Neural cell (in vitro differentiated cells): ENCODE data around the gene SLC38A9. TPM values are rescaled to one million over a fixed set of nuclear protein-coding genes. Genes with fewer than 3 reads are reported as not detected.

ENCODE experiments used
- H2AFZ ChIP-seq: fragments of 200-600, 300-800 bp; sonication (generic), shearing (Covaris generic); 2 replicates; pipeline ENCODE4 v1.6.0; 2014; ENCODE audit warnings: low read depth, mild to moderate bottlenecking, antibody characterized with exemption, low read length, moderate library complexity
- H3F3A ChIP-seq: fragments of 200-600 bp; shearing (Covaris generic); 2 replicates; pipeline ENCODE4 v1.6.1; 2016; ENCODE audit warnings: mild to moderate bottlenecking, moderate library complexity, mixed read lengths, antibody characterized with exemption, low read length; ENCODE audit not compliant: insufficient read depth, poor library complexity, severe bottlenecking
- H3K27ac ChIP-seq: fragments of 200-600, 300-800 bp; sonication (generic), shearing (Covaris generic); 2 replicates; pipeline ENCODE4 v1.5.1; 2014; ENCODE audit warnings: mild to moderate bottlenecking, low read length, moderate library complexity
- H3K27me3 ChIP-seq: fragments of 300-800, 200-600 bp; sonication (generic), shearing (Covaris generic); 2 replicates; pipeline ENCODE4 v1.6.0; 2014; ENCODE audit warnings: mild to moderate bottlenecking, low read depth, low read length, moderate library complexity; ENCODE audit not compliant: insufficient read depth
- H3K36me3 ChIP-seq: fragments of 300-800, 200-600 bp; sonication (generic), shearing (Covaris generic); 2 replicates; pipeline ENCODE4 v1.5.1; 2014; ENCODE audit warnings: mild to moderate bottlenecking, antibody characterized with exemption, low read length, moderate library complexity; ENCODE audit not compliant: insufficient read depth
- H3K4me2 ChIP-seq: fragments of 300-800, 200-600 bp; sonication (generic), shearing (Covaris generic); 2 replicates; pipeline ENCODE4 v1.6.0; 2014; ENCODE audit warnings: mild to moderate bottlenecking, low read length
- H3K4me3 ChIP-seq: fragments of 300-800, 200-600 bp; sonication (generic), shearing (Covaris generic); 2 replicates; pipeline ENCODE4 v1.5.1; 2014; ENCODE audit warnings: mild to moderate bottlenecking, low read length, moderate library complexity
- H3K79me2 ChIP-seq: fragments of 200-600 bp; shearing (Covaris generic); replicated peaks from 2 replicates; pipeline ENCODE4 v1.6.0; 2014; ENCODE audit warnings: mild to moderate bottlenecking, low read length, moderate library complexity; ENCODE audit not compliant: insufficient read depth
- H3K9ac ChIP-seq: fragments of 300-800, 200-600 bp; sonication (generic), shearing (Covaris generic); 2 replicates; pipeline ENCODE4 v1.6.1; 2016; ENCODE audit warnings: mild to moderate bottlenecking, low read length, mixed read lengths
- H3K9me2 ChIP-seq: fragments of 200-600 bp; shearing (Covaris generic); 2 replicates; pipeline ENCODE4 v1.6.1; 2016; ENCODE audit warnings: mild to moderate bottlenecking, low read length, mixed read lengths; ENCODE audit not compliant: insufficient read depth
- H3K9me3 ChIP-seq: fragments of 200-600, 300-800 bp; sonication (generic), shearing (Covaris generic); 2 replicates; pipeline ENCODE4 v1.6.1; 2016; ENCODE audit warnings: mild to moderate bottlenecking, mixed run types, low read length, moderate library complexity, mixed read lengths
- H4K20me1 ChIP-seq: fragments of 200-600 bp; shearing (Covaris generic); 2 replicates; pipeline ENCODE4 v1.6.1; 2016; ENCODE audit warnings: mild to moderate bottlenecking, mixed run types; ENCODE audit not compliant: insufficient read depth
- EP300 ChIP-seq: fragments of 450-650 bp; conservative IDR thresholded peaks from 2 replicates; pipeline ENCODE4 v1.6.1; 2014; ENCODE audit warnings: antibody characterized with exemption, mild to moderate bottlenecking, moderate library complexity; ENCODE audit not compliant: poor library complexity, severe bottlenecking
- EZH2 ChIP-seq: fragments of 200-600, 300-800 bp; shearing (Covaris generic), sonication (generic); IDR thresholded peaks from 2 replicates; pipeline ENCODE4 v1.6.1; 2014; ENCODE audit warnings: antibody characterized with exemption, low read length, borderline replicate concordance, mild to moderate bottlenecking; ENCODE audit not compliant: insufficient read depth, poor library complexity, severe bottlenecking
- MXI1 ChIP-seq: fragments of 450-650 bp; conservative IDR thresholded peaks from 2 replicates; pipeline ENCODE4 v1.6.1; 2014; ENCODE audit warnings: antibody characterized with exemption, mild to moderate bottlenecking; ENCODE audit not compliant: poor library complexity, severe bottlenecking
- POLR2AphosphoS5 ChIP-seq: IDR thresholded peaks from 2 replicates; pipeline ENCODE4 v1.6.1; 2012
- RAD21 ChIP-seq: fragments of 450-650 bp; conservative IDR thresholded peaks from 2 replicates; pipeline ENCODE4 v1.6.1; 2014; ENCODE audit warnings: antibody characterized with exemption, mild to moderate bottlenecking, moderate library complexity
- SMC3 ChIP-seq: fragments of 450-650 bp; conservative IDR thresholded peaks from 2 replicates; pipeline ENCODE4 v1.6.1; 2014; ENCODE audit warnings: antibody characterized with exemption, mild to moderate bottlenecking, moderate library complexity; ENCODE audit not compliant: poor library complexity
- TAF1 ChIP-seq: IDR thresholded peaks from 2 replicates; pipeline ENCODE4 v1.6.1; 2012; ENCODE audit warnings: low read depth
- polyA plus RNA-seq: library from polyadenylated mRNA; depleted of rRNA; stranded (reverse); fragments of >200 nt; gene quantifications from 2 replicates; pipeline ENCODE4 v1.2.3, GENCODE V29; 2014
- TF ChIP-seq, protein P1 (sequence below): IDR thresholded peaks from 2 replicates; pipeline ENCODE4 v1.6.1; 2012; ENCODE audit warnings: borderline replicate concordance
- TF ChIP-seq, protein P2 (sequence below): fragments of 450-650 bp; IDR thresholded peaks from 2 replicates; pipeline ENCODE4 v1.5.1; 2014; ENCODE audit warnings: antibody characterized with exemption, mild to moderate bottlenecking, moderate library complexity; ENCODE audit not compliant: poor library complexity, severe bottlenecking

SLC38A9 gene
- polyA plus RNA-seq, 1 donor from 2014 or later: 44.5 TPM

DNA sequence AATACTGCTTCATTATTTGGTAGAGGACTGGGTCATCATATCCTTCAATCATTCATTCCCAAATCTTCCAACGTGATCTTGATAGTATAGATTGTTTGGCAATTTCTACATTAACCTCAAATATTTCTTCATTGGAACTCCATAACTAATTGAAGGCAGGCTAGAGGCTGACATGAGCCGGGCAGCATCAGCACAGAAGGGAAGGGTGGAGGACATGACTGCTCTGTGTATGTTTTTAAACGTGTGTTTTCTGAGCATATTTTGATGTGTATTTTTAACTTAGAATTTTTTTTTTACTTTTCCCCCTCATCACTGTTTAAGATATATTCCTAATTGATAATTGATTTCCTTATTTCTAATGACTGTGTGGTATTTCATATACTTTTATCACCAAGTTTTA is 38.4 kb upstream of the SLC38A9 start:
- Histone ChIP-seq H3K4me2 (no peak overlapping the region), H2AFZ (no peak overlapping the region), H3K36me3 (no peaks in the 10 kb centered on the region), H3K27ac (no peak overlapping the region), H3K9me3 (no peaks in the 10 kb centered on the region), H3K9ac (no peak overlapping the region), H3K79me2 (no peaks in the 10 kb centered on the region), H3K9me2 (no peaks in the 10 kb centered on the region), H3K4me3 (no peak overlapping the region), H3F3A (no peaks in the 10 kb centered on the region), H3K27me3 (no peaks in the 10 kb centered on the region), H4K20me1 (no peaks in the 10 kb centered on the region)
- TF ChIP-seq SMC3: no peak
- TF ChIP-seq MXI1: no peak
- no peak for TF ChIP-seq EP300
- TF ChIP-seq POLR2AphosphoS5: no peak
- TF ChIP-seq, protein P1, sequence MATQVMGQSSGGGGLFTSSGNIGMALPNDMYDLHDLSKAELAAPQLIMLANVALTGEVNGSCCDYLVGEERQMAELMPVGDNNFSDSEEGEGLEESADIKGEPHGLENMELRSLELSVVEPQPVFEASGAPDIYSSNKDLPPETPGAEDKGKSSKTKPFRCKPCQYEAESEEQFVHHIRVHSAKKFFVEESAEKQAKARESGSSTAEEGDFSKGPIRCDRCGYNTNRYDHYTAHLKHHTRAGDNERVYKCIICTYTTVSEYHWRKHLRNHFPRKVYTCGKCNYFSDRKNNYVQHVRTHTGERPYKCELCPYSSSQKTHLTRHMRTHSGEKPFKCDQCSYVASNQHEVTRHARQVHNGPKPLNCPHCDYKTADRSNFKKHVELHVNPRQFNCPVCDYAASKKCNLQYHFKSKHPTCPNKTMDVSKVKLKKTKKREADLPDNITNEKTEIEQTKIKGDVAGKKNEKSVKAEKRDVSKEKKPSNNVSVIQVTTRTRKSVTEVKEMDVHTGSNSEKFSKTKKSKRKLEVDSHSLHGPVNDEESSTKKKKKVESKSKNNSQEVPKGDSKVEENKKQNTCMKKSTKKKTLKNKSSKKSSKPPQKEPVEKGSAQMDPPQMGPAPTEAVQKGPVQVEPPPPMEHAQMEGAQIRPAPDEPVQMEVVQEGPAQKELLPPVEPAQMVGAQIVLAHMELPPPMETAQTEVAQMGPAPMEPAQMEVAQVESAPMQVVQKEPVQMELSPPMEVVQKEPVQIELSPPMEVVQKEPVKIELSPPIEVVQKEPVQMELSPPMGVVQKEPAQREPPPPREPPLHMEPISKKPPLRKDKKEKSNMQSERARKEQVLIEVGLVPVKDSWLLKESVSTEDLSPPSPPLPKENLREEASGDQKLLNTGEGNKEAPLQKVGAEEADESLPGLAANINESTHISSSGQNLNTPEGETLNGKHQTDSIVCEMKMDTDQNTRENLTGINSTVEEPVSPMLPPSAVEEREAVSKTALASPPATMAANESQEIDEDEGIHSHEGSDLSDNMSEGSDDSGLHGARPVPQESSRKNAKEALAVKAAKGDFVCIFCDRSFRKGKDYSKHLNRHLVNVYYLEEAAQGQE: no peak
- no peak for TF ChIP-seq RAD21
- no peak for TF ChIP-seq TAF1
- TF ChIP-seq, protein P2, sequence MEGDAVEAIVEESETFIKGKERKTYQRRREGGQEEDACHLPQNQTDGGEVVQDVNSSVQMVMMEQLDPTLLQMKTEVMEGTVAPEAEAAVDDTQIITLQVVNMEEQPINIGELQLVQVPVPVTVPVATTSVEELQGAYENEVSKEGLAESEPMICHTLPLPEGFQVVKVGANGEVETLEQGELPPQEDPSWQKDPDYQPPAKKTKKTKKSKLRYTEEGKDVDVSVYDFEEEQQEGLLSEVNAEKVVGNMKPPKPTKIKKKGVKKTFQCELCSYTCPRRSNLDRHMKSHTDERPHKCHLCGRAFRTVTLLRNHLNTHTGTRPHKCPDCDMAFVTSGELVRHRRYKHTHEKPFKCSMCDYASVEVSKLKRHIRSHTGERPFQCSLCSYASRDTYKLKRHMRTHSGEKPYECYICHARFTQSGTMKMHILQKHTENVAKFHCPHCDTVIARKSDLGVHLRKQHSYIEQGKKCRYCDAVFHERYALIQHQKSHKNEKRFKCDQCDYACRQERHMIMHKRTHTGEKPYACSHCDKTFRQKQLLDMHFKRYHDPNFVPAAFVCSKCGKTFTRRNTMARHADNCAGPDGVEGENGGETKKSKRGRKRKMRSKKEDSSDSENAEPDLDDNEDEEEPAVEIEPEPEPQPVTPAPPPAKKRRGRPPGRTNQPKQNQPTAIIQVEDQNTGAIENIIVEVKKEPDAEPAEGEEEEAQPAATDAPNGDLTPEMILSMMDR: no peak
- TF ChIP-seq EZH2: no peak

DNA sequence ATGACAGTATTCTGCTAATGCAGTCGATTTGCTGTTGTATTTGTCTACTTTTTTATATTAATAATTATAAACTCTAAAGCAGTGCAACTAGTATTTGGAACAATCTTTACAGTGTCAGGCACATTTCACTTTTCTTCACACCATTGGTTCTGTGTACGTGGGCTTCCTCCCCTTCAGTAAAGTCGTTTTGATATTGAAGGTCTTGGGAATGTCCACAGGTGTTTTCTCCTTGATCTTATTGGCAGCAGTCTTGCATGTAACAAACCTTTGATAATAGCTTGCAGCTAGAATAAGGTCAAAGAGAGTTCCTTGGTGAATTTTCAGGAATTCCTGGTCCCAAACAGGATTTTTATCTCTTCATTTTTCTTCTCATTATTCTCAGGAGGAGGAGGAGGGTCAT is 37.9 kb upstream of the SLC38A9 start:
- H2AFZ ChIP-seq: no peak overlapping the region

More for the DNA sequence above, 37.9 kb upstream of the SLC38A9 start:
- H3K79me2 ChIP-seq: no peaks in the 10 kb centered on the region
- H3K9me3 ChIP-seq: no peaks in the 10 kb centered on the region
- no peak overlapping the region for H3K4me2 ChIP-seq
- H3K9me2 ChIP-seq: no peaks in the 10 kb centered on the region
- H4K20me1 ChIP-seq: no peaks in the 10 kb centered on the region
- H3K4me3 ChIP-seq: no peak overlapping the region
- H3F3A ChIP-seq: no peaks in the 10 kb centered on the region
- no peaks in the 10 kb centered on the region for H3K27me3 ChIP-seq
- no peak overlapping the region for H3K27ac ChIP-seq
- H3K9ac ChIP-seq: no peak overlapping the region
- TF ChIP-seq, protein P1: no peak
- no peak for TF ChIP-seq POLR2AphosphoS5
- TF ChIP-seq TAF1: no peak
- TF ChIP-seq RAD21: no peak
- TF ChIP-seq, protein P2: no peak
- TF ChIP-seq MXI1: no peak
- no peak for TF ChIP-seq EP300
- no peak for TF ChIP-seq EZH2
- TF ChIP-seq SMC3: no peak
- H3K36me3 ChIP-seq: no peaks in the 10 kb centered on the region
